Dedifferentiated amniotic fluid mesenchymal stem cell (primary cell): ENCODE data around the gene PRAC1.
"Not testable (repeated sequence)": the region's sequence is repeated elsewhere in the genome, so short reads cannot be mapped to it uniquely, and the experiment has no call there.

Experiments used
- DNase-seq: peaks from one replicate; pipeline ENCODE4 v3.0.0-alpha.2; 2016; ENCODE audit errors: extremely low spot score

The PRAC1 gene

DNA sequence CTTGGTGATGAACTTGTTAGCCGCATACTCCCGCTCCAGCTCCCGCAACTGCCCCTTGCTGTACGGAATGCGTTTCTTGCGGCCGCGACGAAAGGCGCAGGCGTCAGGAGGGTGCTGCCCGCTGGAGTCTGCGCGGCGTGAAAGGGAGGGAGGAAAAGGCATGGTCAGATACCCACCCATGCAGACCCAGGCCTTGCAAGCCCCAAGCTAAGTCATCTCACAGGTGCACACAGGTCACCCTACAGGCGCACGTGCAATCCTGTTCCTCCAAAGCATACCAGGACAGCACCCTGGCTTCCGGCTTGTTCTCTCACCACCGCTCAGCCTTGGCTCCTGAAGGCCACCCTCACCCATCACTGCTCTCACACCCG, 4.6 kb upstream of the PRAC1 start:
- no peak for DNase-seq

DNA sequence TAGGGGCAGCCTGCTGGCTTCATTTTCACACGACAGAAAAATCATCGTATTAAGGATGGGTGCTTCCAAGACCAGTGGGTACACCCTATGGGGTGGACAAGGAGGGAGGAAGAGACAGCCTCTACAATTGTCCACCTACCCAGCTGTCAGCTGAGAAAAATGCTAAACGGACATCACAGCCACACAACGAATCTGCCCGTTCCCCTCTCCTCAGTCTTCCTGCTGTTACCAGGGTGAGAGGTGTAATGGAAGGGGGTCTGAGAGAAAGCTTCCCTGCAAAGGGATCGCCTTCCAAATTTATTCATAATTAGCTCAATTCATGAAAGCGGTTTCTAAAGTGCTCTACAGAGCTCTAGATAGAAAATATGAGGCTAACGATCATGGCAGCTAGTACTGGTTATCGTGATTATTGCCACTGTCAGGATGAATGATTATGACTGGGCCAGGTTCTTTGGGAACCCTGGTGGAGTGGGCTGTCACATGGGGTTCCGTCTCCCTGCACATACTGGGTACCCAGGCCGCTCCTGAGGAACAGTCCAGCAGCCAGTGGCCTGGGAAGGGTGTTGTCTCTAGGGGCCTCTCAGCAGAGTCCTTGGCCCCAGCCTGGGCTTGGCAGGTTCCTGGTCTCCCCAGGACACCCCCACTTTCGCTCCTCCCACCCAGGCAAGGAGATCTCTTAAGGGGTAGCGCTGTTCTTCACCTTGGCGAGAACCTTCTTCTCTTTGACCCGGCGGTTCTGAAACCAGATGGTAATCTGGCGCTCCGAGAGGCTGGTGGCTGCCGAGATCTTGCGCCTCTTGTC, 4.0 kb upstream of the PRAC1 start:
- DNase-seq, result no peak

DNA sequence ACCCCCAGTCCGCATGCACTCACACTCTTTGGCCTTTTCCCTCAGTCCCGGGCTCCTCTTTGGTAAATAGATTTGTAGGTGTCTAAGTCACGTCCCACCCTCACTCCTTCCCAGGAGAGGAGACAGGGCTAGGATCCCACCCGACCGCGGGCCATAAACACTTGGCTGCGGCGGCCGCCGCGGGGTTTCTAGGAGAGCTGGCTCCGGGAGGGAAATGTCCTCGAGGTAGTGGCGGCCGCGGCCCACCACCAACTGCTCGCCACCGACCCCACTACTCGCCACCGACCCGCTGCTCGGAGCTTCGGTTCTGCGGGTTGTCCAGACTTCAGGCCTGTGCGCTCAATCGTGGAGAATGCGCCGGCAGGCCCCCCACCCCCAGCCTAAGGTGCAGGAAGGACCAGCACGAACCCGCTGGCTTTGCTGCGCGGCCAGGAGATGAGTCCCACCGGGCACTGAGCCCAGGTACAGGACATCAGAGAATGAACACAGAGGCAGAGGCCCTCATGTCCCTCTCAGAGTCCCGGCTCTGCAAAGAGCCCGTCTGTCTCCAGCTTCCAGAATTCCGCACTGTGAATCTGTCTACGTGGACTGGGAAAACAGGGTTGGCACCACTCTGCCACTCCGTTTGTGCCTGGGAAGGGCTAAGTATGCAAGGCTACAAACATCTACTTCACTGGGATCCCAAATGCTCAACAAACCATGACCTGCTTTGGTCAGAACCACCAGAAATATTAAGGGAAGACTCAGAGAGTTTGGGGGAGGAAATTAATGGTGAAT, 3.2 kb upstream of the PRAC1 start:
- DNase-seq, result no peak

DNA sequence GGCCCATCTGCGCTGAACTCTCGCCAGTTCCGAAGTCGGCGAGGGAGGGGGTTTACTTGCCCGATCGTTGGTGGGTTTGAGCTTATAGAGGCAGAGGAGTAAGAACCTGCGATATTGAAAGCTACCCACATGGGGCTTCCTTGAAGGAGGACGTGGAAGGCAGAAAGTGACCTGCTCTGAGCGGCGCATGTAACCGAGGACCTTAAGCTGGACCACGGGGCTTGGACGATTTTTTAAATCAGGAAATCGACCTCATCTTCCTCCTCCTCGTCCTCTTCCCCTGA, 2.6 kb upstream of the PRAC1 start:
- no peak for DNase-seq

DNA sequence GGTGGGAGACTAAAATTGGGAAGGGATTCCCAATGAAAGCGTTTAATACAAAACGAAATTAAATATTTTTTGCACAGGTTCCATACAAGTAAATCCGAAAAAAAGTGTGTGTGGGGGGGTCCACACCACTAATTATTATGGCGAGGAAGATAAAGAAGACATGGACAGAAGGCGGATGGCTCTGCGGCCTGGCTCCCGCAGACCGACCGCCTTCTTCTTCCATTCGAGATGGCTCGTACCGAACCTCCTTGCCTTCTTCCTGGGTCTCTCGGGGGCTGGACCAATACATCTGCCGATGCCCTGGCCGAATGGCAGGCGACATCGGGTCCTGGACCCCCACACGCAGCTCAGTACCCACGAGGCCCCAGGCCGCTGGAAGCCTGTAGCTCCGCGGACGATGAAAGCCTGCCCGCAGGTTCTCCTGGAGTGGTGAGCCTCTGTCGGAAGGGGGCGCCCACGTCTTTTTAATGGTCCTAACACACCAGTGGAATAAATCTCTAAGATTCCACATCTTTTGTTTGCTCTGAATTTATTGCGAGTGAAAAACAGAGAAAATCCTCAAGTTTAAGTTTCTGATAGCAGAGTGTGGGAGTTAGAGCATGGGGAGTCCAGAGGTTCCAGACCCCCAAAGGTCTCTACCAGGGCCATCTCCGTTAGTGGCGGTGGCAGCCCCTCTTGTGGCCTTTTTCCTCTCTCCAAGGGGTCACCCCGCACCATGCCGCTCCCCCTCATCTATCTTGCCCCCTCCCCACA, 2.1 kb upstream of the PRAC1 start:
- peak; percentile 62 for DNase-seq

DNA sequence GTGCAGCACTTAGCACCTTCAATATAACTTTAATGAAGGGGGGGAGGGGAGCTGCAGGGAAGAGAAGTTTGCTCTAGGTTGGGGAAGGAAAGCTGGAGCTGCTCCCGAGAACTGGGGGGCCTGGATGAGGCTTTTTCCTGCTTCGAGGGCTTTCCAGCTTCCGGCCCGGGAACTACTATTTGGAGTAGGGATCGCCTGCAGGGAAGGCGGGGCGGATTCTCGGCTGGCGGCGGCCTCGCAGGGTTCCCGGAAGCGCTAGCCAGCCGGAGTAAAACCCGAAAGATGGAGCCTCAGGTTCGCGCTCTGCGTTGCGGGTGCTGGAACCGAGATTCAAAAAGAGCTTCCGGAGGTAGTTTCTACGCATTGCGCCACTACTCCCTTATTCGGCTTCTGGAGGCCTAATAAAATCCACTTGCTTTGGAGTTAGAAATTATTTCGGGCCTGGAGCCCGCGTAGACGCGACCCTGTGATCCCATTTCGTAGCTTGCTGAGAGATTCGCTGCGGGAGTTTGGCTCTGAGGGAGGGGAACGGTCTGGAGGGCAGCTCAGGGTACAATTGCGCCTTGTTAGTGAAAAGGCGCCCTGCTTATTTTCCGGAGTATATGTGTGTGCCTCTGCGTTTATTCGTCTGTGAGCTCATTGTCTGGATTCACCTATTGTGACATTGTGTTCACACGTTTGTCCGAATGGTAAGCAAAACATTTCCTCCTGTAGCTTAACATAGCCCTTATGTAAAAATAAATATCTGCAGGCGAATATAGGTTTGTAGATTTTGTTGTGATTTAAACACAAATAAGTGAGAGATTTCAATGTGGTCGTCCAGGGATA, 1.3 kb upstream of the PRAC1 start:
- DNase-seq, result no peak

DNA sequence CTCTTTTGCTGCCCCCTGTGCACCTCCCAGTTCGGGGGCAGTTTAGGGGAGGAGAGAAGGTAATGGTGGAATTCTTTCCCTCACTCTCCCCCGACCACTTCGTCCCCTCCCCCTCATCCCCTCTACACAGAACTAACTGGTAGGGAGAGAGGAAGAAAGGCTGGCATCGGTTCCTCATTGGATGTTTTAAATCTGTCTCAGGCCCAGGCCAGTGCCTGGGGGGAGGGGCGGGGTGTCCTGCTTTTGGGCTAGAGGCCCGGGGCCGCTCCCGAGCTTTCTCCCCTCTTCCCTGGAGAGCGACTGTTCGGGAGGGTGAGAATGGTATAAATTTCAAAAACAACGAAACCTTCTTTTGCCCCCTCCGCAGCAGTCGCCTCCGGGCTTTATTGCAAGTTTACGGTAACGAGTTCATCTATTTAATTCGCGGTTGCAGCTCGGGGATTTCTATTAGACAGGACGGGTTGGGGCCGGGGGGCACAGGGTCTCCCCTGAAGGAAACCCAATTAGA, 651 bp upstream of the PRAC1 start, which contains the start of gene PRAC2:
PRAC2 (plus strand) TSS at position 271 of the 508 bp plus-strand sequence. CDS start 1,226 bp downstream, outside the sequence.
- DNase-seq, result no peak

DNA sequence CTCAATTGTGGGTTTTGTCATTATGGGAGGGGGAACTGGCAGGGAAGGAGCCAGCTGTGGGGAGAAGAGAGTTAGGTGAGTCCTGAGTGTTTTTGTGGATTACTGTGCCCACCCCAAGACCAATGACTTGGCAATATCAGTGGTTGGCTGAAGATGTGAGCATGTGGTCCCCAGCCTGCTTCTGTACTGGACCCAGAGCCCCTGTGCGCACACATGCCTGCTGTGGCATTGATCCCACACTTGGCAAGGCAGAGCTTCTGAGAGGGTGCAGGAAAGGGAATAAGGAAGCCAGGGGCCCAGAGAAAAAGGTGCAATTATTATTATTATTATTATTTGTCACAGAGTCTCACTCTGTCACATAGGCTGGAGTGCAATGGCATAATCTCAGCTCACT, 1.3 kb downstream of the PRAC1 start:
- no peak for DNase-seq

DNA sequence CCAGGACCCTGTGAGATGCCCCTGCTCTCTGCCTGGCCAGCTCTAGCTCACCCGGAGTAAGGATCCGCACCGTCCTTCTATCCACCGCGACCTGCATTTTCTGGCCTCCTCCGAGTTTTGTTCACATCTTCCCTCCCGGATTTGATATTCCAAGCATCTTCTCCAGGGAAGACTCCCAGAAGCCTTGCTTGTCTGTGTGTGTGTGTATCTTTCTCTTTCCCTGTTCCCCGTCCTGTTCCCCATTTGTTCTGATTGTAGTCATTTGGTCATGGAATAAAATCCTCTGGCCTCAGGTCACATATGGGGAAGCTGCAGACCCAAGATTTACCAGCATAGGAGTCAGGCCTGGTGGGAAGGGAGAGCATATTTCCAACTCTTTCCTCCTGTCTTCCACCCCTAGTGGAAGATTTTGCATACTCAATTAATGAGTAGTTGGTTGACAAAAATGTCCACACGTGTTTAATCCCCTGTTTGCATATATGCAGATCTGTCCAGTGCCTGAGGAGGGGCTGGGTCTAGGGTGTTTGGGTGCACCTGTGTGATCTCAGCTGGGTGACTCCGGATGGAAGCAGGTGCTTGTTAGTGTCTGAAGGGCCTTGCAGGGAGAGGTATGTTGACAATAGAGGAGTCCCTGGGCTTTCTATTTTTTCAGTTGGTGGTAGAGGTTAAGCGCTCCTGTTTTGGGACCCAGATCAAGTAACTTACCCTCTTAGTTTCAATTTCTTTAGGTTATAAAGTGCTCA, 1.9 kb downstream of the PRAC1 start:
- no peak for DNase-seq

DNA sequence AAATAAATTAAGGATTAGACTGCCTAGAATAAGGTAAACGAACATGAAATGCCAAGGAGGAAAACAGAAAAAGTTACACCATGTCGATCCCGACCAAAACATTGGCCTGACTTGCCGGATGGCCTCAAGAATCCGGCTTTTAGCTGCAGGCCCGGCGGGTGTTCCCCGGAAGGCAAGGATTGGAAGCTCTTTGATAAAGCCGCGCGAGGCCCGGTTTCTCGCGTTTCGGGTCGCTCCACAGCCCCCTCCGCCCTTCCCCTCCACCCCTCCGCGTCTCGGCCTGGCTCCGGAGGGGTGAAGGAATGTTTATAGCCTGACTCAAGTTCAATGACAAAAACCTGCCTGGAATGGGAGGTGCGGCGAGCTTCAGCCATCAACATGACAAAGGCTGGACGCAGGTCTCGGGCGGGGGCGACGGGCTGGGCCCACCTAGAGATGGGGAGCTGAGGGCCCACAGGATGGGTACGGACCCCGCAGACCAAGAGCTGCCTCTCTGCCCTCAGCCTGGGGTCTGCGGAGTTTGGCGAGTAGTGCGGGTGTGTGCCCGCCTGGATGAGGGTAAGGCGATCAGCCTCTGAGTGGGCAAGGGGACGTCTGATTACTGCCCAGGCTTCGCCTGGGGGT, 2.6 kb downstream of the PRAC1 start:
- no peak for DNase-seq

DNA sequence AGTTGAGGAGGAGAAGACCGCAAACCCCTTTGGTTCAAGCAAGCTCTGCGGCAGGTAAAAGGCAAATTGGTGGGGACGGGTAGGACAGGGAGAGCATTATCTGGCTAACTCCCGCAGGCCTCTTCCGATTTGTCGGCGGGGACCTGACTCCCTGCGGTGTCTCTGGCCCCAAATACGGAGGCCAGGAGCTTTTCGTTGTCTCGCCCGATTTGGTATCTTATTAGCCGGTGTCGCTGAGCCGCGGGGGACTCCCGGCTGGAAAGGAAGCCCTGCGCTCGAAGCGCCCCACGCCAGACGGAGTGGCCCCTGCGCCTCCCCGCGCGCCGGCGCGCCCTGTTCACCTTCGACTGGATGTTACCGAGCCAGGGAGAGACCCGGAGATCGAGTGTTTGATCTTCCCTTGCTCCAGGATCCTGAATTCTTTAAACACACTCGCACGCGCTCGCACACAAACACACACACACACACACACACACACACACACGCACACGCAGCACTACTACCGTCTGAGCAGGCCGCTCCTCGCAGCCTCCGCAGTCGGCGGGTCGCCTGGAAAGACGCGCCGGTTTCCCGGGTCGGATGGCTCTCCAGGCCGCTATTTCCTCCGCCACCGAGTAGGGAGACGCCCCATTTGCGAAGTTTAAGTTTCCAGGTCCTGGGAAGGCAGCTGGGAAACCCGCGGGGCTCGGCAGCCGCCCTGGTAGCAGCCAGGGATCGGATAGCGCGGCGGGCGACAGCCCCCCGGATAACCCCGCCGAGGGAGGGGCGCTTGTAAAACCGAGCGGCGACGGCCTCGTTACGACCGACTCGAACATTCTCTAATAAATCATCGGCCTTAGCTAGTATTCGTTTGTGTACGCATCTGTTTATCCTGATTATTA, 3.3 kb downstream of the PRAC1 start:
- DNase-seq, result no peak

DNA sequence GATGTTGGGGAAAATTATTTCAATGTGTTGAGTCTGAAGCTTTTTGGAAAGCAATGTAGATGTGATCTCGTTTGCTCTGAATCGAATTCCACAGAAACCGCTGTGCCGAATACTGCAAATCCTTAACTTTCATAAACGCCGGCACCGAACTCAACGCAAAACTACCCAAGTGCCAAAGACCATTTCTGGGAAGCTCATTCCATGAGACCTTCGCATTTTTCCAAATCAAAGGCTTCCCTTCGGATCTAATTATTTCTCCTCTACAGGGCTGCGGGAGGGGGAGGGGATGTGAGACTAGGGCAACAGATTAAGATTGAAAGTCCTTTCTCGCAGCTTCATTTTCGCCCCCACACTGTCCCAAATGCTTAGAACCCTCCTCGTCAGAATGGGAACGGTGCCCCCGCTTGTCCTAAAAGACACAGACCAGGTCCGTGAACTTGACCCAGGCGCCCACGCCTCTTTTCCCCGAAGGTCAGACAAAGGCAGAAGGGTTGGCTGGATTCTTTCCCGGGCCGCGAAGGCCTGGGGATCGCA, 4.0 kb downstream of the PRAC1 start:
- DNase-seq, result no peak

DNA sequence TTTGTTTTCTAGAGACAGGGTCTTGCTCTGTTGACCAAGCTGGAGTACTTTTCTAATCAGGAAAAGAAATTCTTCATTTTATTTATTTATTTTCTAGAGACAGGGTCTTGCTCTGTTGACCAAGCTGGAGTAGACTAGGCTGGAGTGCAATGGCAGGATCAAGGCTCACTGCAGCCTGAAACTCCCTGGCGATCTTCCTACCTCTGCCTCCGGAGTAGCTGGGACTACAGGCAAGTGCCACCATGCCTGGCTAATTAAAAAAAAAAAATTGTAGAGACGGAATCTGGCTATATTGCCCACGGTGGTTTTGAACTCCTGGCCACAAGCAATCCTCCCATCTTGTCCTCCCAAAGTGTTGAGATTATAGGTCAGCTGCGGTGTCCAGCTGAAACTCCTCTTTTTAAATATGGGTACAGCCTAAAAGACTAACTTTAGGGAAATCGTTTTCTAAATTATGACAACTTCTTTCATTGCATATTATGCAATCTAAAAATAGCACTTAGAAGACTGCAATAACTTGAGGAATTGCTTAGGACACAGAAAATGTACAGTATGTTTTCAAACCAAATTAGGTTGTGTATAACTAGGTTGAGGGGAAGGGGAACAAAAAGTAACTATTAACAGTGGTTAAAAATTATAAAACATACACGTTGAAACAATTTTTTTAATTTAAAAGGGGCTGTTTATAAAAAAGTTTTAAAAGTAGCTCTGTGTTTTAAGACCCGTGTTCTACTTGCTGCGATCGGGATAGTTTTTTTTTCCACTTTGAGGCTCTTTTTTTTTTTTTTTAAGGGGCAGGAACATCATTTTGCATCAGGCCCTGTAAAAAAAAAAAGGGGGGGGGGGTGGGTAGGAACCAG, 4.7 kb downstream of the PRAC1 start:
- no peak for DNase-seq

DNA sequence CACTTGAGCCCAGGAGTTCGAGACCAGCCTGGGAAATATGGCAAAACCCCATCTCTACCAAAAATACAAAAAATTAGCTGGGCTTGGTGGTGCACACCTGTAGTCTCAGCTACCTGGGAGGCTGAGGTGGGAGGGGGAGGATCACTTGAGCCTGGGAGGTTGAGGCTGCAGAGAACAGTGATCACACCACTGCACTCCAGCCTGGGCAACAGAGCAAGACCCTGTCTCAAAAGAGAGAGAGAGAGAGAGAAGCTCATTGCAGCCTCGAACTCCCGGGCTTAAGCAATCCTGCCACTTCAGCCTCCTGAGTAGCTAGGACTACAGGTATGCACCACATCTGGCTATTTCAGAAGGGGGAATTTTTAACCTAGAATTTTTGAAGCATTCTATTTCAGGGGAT, 5.8 kb downstream of the PRAC1 start:
- not testable (repeated sequence) for DNase-seq

DNA sequence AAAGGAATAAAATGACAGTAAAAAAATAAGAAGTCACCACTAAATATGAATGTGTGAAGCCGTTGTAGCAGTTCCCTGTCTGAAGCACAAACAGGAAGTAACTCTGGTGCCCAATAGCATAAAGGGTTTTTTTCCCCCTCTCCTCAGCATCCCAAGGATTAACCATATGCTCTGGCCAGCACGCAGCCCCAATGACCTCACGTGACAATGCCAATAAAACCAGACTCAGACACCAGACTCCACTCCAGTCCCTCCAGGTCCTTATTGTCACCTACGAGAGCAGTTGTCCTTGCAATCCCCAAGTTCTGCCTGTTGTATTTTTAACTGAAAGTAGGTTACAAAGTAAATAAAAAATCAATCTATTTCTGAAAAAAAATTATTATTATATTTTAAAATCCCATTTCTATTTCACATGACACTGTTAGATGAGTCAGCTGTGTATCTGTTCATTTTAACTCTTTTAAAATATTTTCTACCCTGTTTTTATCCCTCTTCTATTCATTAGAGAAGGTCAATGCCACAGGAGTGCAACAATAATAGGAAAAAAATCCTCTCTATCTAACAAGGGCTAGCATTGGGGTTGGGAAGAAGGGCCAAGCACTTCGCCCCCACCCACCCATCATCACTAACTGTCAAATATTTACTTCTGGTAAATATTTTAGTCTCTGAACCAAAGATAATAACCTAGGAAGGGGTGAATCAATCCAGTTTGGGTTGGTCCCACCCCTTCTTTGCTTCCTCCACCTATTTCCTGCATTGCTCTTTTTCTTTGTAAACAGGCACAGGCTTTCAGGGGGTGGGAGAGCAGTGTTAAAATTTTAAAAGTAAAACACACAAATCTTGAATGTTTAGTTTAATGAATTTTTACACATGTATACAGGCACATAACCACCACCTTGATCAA, 6.6 kb downstream of the PRAC1 start:
- no peak for DNase-seq

DNA sequence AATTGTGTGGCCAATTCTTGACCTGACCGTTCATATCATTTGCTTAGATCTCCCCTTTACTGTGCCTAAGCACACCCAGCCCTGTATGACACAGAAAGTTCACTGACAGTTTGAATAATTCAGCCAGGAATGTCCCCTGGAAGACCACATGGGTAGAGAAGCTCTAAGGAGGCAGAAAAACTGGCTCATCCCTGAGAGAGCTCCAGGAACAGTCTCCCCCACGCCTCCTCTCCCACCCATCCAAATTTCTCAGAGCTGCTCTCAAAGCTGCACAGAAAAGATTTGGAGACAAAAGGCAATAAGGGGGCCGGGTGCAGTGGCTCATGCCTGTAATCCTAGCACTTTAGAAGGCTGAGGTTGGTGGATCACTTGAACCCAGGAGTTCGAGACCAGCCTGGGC, 11.2 kb downstream of the PRAC1 start:
- no peak for DNase-seq
